Keratinocyte (primary cell): ENCODE measurements around the gene SEMA4D.

Source experiments
- EZH2 ChIP-seq: IDR thresholded peaks from one replicate; pipeline ENCODE4 v1.6.1; 2012; ENCODE audit warnings: inconsistent platforms, mild to moderate bottlenecking, low read length, moderate library complexity
- TF ChIP-seq, protein P1 (sequence below), 3 experiments: IDR thresholded peaks in 1 of 3; conservative IDR thresholded peaks in 1 of 3; optimal IDR thresholded peaks in 1 of 3; 2 replicates in 2 of 3; 3 replicates in 1 of 3; pipeline versions ENCODE3 to v1.5.1; 2011; ENCODE audit warnings: low read length in 3 of 3, mild to moderate bottlenecking in 3 of 3, moderate library complexity in 2 of 3, control low read depth in 1 of 3, inconsistent platforms in 1 of 3; ENCODE audit not compliant: insufficient read depth in 2 of 3; ENCODE audit errors: extremely low read depth in 1 of 3

DNA sequence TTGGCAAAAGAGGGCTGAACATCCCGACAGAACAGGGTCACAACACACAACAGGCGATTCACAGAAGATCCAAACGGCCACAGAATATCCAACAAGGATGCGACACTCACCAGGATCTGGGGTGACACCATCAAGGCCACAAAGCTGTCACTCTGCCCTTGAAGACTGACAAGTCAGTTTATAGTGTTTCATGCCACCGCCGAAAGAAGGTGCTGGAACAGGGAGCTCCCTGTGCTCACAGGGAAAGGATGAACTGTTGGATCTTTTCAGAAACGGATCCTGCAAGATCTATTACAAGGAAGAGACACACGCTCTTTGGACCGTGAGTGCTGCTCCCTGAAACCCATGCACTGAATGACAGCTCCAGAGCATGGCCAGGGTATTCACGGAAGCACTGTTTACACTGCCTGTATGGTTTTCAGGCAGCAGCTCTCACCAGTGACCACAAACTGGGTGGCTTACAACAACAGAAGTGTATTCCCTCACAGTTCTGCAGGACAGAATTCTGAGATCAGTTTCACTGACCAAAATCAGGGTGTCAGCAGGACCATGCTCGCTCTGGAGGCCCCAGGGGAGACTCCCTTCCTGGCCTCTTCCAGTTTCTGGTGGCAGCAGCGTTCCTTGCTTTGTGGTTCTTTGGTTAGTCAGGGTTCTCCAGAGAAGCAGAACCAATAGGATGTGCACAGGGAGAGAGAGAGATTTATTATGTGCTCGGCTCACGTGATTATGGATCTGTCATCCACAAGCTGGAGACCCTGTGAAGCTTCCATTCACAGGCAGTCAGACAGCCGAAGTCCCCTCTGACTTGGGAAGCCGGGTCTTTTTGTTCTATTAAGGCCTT lies 52.8 kb downstream of the SEMA4D start:
- no peak for TF ChIP-seq EZH2
- TF ChIP-seq, protein P1, sequence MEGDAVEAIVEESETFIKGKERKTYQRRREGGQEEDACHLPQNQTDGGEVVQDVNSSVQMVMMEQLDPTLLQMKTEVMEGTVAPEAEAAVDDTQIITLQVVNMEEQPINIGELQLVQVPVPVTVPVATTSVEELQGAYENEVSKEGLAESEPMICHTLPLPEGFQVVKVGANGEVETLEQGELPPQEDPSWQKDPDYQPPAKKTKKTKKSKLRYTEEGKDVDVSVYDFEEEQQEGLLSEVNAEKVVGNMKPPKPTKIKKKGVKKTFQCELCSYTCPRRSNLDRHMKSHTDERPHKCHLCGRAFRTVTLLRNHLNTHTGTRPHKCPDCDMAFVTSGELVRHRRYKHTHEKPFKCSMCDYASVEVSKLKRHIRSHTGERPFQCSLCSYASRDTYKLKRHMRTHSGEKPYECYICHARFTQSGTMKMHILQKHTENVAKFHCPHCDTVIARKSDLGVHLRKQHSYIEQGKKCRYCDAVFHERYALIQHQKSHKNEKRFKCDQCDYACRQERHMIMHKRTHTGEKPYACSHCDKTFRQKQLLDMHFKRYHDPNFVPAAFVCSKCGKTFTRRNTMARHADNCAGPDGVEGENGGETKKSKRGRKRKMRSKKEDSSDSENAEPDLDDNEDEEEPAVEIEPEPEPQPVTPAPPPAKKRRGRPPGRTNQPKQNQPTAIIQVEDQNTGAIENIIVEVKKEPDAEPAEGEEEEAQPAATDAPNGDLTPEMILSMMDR (optimal IDR thresholded peaks at IDR 0.05 in 1 of 3, IDR thresholded peaks at IDR 0.05 in 1 of 3, conservative IDR thresholded peaks at IDR 0.05 in 1 of 3; ENCODE audit: extremely low read depth in 1 of 3, insufficient read depth in 2 of 3, low read length in 3 of 3), result no peak
